ENCODE measurements around the gene POTEF.
"Not testable (repeated sequence)": the region's sequence is repeated elsewhere in the genome, so short reads cannot be mapped to it uniquely, and the experiment has no call there.

POTEF gene

DNA sequence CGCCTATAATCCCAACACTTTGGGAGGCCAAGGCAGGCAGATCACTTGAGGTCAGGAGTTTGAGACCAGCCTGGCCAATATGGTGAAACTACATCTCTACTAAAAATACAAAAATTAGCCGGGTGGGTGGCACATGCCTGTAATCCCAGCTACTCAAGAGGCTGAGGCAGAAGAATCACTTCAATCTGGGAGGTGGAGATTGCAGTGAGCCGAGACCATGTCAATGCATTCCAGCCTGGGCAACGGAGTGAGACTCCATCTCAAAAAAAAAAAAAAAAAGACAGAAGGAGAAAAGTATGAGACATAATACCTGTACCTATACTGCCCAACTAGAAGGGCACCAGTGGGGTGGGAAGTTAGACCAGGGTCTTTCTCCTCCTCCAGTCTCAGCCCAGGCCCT lies 30.4 kb upstream of the POTEF start:
- Histone ChIP-seq H3K4me1 (ENCODE audit: control insufficient read depth, insufficient read depth, low read length, poor library complexity, severe bottlenecking) (peaks cover 11% of the 10 kb centered on the region), H3K36me3 (ENCODE audit: control insufficient read depth, insufficient read depth, low read length) (peaks cover 36% of the 10 kb centered on the region)
- WGBS, 2 experiments (ENCODE audit: insufficient coverage in 2 of 2): 100% methylated on average over 2 of the region's 4 CpGs; no CpG with 5 or more reads in 1 of the 2 experiments
- H3K9me3 ChIP-seq (ENCODE audit: control insufficient read depth, low read length); H3K27ac ChIP-seq (ENCODE audit: low read depth, low read length, severe bottlenecking); H3K4me3 ChIP-seq (ENCODE audit: extremely low read depth, insufficient read depth, low read length, poor library complexity, severe bottlenecking): not testable (repeated sequence)

DNA sequence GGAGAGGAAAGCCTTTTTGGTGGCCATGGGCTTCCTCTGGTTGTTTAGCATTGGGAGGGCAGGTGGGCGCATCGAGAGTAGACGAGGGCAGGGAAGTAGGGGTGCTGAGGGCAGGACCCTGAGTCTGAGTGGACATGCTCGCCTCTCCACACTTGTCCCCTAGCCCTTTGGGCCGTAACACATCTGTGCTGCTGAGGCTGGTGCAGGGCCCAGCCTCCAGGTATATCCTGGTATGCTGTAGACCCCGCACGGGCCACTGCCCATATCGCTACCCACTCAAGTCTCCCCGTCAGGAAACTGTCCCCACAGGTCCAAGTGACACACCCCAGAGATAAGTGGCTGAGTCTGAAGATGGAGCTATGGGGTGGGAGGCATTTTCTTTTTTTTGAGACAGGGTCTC lies 29.6 kb upstream of the POTEF start:
- WGBS, 2 experiments (ENCODE audit: insufficient coverage in 2 of 2): 93 to 100% methylated on average over 5 to 6 of the region's 9 CpGs
- no peak overlapping the region for H3K4me3 ChIP-seq (ENCODE audit: extremely low read depth, insufficient read depth, low read length, poor library complexity, severe bottlenecking)
- no peak overlapping the region for H3K27ac ChIP-seq (ENCODE audit: low read depth, low read length, severe bottlenecking)
- peaks cover 11% of the 10 kb centered on the region for H3K4me1 ChIP-seq (ENCODE audit: control insufficient read depth, insufficient read depth, low read length, poor library complexity, severe bottlenecking)
- H3K36me3 ChIP-seq (ENCODE audit: control insufficient read depth, insufficient read depth, low read length): peaks cover 36% of the 10 kb centered on the region
- H3K9me3 ChIP-seq (ENCODE audit: control insufficient read depth, low read length): no peaks in the 10 kb centered on the region

DNA sequence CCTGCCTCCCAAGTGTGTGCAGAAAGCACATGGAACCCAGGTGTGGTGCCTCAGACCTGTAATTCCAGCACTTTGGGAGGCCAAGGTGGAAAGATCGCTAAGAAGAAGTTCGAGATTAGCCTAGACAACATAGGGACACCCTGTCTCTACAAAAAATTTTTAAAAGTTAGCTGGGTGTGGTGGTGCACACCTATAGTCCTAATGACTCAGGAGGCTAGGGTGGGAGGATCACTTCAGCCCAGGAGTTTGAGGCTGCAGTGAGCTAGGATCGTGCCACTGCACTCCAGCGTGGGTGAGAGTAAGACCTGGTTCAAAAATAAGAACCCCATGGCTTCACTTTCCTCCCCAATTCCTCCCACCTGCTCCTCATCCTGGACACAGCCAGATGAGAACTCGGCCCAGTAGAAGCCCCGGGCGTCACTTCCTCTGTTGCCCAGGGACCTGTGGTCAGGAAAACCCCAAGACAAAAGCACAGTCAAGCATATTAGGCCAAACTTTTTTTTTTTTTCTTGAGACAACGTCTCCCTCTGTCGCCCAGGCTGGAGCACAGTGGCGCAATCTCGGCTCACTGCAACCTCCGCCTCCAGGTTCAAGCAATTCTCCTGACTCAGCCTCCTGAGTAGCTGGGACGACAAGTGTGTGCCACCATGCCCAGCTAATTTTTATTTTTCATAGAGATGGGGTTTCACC lies 28.9 kb upstream of the POTEF start:
- H3K27ac ChIP-seq (ENCODE audit: low read depth, low read length, severe bottlenecking); H3K4me3 ChIP-seq (ENCODE audit: extremely low read depth, insufficient read depth, low read length, poor library complexity, severe bottlenecking); H3K4me1 ChIP-seq (ENCODE audit: control insufficient read depth, insufficient read depth, low read length, poor library complexity, severe bottlenecking); H3K9me3 ChIP-seq (ENCODE audit: control insufficient read depth, low read length): not testable (repeated sequence)
- WGBS, 2 experiments (ENCODE audit: insufficient coverage in 2 of 2): 96 to 97% methylated on average over 8 to 12 of the region's 13 CpGs
- peaks cover 36% of the 10 kb centered on the region for H3K36me3 ChIP-seq (ENCODE audit: control insufficient read depth, insufficient read depth, low read length)

DNA sequence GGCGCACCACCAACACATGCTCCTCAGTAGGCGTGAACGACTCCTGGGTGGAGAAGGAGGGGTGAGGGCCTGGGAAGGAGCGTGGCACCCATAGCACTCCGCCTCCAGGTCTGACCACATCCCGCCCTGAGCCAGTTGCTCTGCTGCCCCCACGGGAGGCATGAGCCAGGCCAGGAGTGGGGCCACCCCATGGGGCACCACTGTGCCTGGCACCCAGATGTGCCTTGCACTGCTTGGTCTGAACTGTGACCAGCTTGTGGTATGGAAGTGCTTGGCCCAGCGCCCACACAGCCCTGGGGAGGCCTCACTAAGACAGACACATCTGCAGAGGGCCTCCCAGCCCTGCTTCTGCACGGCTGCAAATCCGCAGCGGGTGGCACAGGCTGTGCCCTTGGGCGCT lies 28.3 kb upstream of the POTEF start:
- H3K9me3 ChIP-seq (ENCODE audit: control insufficient read depth, low read length); H3K4me3 ChIP-seq (ENCODE audit: extremely low read depth, insufficient read depth, low read length, poor library complexity, severe bottlenecking); H3K4me1 ChIP-seq (ENCODE audit: control insufficient read depth, insufficient read depth, low read length, poor library complexity, severe bottlenecking); H3K27ac ChIP-seq (ENCODE audit: low read depth, low read length, severe bottlenecking): not testable (repeated sequence)
- peaks cover 37% of the 10 kb centered on the region for H3K36me3 ChIP-seq (ENCODE audit: control insufficient read depth, insufficient read depth, low read length)
- 96% methylated on average over 4 of the region's 12 CpGs for WGBS, 2 experiments (ENCODE audit: insufficient coverage in 2 of 2)

DNA sequence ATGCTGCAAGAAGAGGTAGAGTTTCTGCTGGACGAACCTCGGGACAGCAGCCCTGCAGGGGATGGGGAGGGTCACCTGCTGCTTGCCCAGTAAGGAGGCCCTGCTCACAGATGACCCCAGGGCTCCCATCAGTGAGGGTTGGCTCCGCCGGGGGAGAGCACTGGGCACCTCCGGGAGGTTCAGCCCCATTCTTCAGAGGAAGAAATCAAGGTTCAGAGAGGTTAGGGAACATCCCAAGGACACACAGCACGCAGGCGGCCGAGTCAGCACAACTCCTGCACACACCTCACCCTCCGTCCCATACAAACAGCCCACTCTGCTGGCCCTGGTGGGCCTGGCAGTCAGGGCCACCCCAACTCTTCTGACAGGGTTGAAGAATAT lies 27.6 kb upstream of the POTEF start:
- Histone ChIP-seq H3K27ac (ENCODE audit: low read depth, low read length, severe bottlenecking) (no peak overlapping the region), H3K4me3 (ENCODE audit: extremely low read depth, insufficient read depth, low read length, poor library complexity, severe bottlenecking) (no peak overlapping the region), H3K4me1 (ENCODE audit: control insufficient read depth, insufficient read depth, low read length, poor library complexity, severe bottlenecking) (peaks cover 4% of the 10 kb centered on the region), H3K36me3 (ENCODE audit: control insufficient read depth, insufficient read depth, low read length) (peaks cover 44% of the 10 kb centered on the region), H3K9me3 (ENCODE audit: control insufficient read depth, low read length) (no peaks in the 10 kb centered on the region)
- WGBS, 2 experiments (ENCODE audit: insufficient coverage in 2 of 2): 92 to 96% methylated on average over 2 to 4 of the region's 9 CpGs

DNA sequence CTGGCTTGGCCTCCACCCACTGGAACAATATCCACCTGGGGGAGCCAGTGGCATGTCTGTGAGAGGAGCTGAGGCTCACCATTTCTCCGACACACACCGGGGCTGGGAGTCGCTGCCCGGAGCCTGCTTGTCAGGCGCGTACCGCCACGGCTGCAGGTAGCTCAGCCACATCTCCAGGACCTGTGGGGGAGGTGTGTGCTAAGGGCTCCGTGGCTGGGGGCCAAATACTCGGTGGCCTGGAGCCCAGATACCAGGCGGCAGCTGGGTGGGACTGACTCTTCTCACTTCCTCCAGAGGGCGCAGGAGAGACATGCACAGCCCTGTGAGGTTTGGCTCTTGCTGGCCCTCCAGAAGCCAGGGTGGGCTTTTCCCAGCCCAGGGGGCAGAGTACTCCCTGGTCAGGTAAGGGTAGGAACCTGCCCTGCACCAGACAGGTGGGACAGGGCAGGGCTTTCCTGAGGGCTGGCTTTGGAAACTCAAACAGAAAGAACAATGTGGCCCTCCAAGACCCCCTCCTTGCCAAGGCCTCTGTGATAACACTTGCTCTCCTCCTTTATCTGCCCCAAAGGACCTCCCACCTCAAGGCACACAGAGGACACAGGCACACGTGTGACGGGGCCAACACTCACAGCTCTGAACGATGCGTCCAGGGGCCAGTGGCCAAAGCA lies 27.1 kb upstream of the POTEF start:
- not testable (repeated sequence) for H3K4me3 ChIP-seq (ENCODE audit: extremely low read depth, insufficient read depth, low read length, poor library complexity, severe bottlenecking); H3K27ac ChIP-seq (ENCODE audit: low read depth, low read length, severe bottlenecking); H3K4me1 ChIP-seq (ENCODE audit: control insufficient read depth, insufficient read depth, low read length, poor library complexity, severe bottlenecking); H3K9me3 ChIP-seq (ENCODE audit: control insufficient read depth, low read length)
- WGBS, 2 experiments (ENCODE audit: insufficient coverage in 2 of 2): 54 to 100% methylated on average over 3 of the region's 16 CpGs
- peaks cover 44% of the 10 kb centered on the region for H3K36me3 ChIP-seq (ENCODE audit: control insufficient read depth, insufficient read depth, low read length)

DNA sequence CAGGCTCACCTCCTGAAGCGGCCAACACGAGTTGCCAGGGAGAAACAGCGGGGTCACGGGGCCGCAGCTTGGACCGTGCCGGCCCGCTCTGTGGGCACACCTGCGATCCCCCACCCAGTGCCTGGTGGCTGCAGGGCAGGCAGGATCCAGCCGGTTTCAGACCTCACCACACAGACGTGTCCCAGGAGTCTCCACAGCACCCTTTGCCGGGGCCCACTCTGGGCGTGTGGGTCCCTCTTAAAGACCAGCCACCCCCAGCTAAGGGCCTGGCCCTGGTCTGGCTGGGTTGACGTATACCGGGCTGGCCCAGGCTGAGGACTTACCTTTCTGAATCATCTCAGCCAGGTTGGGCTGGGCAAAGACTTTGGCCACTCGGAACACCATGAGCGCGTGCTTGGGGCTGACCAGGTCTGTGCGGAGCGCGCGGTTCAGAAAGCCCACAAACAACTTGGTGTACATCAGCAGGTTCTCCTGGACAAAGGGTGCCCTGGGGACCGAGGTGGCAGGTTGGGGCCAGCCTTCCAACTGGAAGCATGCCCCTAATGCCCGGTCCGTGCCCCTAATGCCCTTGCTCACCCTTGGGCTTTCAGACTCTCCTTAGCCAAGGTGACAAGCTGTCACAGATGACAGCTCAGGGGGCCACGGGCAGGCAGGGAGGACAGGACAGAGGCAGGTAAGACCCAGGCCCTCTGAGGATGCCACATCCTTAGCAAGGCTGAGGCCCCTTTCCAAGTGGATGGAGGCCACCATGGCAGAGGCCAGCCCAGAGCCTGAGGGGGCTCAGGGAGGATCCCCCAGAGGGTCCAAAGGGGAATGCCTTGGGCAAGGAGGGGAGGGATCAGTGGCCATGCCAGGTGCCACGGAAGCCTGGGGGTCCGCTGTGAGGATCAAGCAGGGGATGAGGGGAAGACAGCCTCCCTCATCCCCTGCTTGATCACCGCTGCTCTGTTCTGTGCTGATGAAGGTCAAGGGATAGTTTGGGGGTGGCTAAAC lies 26.0 kb upstream of the POTEF start:
- H3K36me3 ChIP-seq (ENCODE audit: control insufficient read depth, insufficient read depth, low read length): peaks cover 42% of the 10 kb centered on the region
- no peak overlapping the region for H3K4me3 ChIP-seq (ENCODE audit: extremely low read depth, insufficient read depth, low read length, poor library complexity, severe bottlenecking)
- H3K4me1 ChIP-seq (ENCODE audit: control insufficient read depth, insufficient read depth, low read length, poor library complexity, severe bottlenecking): no peaks in the 10 kb centered on the region
- no peak overlapping the region for H3K27ac ChIP-seq (ENCODE audit: low read depth, low read length, severe bottlenecking)
- no peaks in the 10 kb centered on the region for H3K9me3 ChIP-seq (ENCODE audit: control insufficient read depth, low read length)
- WGBS, 2 experiments (ENCODE audit: insufficient coverage in 2 of 2): 95 to 98% methylated on average over 28 of the region's 29 CpGs

DNA sequence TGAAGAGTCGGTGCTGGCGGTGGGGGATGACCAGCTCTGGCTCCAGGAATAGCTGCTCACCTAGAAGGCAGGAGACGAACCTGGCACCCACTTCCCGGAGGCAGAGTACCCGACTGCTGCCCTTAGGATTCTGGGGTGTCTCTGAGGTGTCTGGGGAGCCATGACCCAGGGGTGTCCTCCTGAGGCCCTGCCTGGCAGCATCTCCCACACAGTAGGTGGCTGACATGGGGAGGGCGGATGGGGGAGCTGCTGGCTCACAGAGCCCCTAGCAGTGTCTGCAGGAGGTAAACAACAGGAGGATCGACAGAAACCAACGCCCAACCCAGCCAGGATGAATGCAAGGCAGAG lies 25.4 kb upstream of the POTEF start:
- H3K9me3 ChIP-seq (ENCODE audit: control insufficient read depth, low read length); H3K4me1 ChIP-seq (ENCODE audit: control insufficient read depth, insufficient read depth, low read length, poor library complexity, severe bottlenecking); H3K27ac ChIP-seq (ENCODE audit: low read depth, low read length, severe bottlenecking); H3K4me3 ChIP-seq (ENCODE audit: extremely low read depth, insufficient read depth, low read length, poor library complexity, severe bottlenecking): not testable (repeated sequence)
- 100% methylated on average over 2 to 4 of the region's 8 CpGs for WGBS, 2 experiments (ENCODE audit: insufficient coverage in 2 of 2)
- H3K36me3 ChIP-seq (ENCODE audit: control insufficient read depth, insufficient read depth, low read length): peaks cover 36% of the 10 kb centered on the region

DNA sequence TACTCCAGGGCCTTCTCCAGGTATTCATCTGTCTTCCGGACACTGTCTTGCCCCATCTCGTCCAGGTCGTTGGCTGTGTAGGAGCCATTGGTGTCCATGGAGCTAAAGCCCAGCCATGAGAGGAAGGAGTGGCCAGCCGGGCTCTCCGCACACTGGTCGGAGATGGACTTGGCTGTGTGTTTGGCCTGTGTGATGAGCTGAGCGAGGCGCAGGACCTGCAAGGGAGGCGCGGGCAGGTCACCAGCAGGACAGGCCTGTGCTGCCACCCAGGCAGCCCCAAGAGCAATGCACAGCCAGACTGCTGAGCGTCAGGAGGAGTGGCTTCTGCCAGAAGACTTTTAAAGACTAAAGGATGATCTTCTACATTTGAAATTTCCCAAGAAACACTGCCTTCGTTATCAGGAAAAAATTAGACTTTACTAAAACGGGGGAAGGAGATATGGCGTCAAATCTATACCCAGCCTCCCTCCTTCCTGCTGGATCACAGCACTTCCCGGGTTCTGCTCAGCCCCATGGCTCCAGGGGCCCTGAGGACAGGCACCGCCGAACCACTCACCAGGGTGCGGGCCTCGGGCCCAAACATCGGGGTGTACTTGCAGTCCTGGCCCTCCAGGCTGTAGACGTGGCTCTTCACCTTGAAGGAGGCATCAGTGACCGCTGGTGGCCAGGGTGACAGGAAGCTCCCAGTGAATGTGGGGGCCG lies 24.9 kb upstream of the POTEF start:
- H3K27ac ChIP-seq (ENCODE audit: low read depth, low read length, severe bottlenecking); H3K4me3 ChIP-seq (ENCODE audit: extremely low read depth, insufficient read depth, low read length, poor library complexity, severe bottlenecking); H3K4me1 ChIP-seq (ENCODE audit: control insufficient read depth, insufficient read depth, low read length, poor library complexity, severe bottlenecking); H3K9me3 ChIP-seq (ENCODE audit: control insufficient read depth, low read length): not testable (repeated sequence)
- peaks cover 33% of the 10 kb centered on the region for H3K36me3 ChIP-seq (ENCODE audit: control insufficient read depth, insufficient read depth, low read length)
- WGBS, 2 experiments (ENCODE audit: insufficient coverage in 2 of 2): 95 to 100% methylated on average over 4 to 8 of the region's 23 CpGs

DNA sequence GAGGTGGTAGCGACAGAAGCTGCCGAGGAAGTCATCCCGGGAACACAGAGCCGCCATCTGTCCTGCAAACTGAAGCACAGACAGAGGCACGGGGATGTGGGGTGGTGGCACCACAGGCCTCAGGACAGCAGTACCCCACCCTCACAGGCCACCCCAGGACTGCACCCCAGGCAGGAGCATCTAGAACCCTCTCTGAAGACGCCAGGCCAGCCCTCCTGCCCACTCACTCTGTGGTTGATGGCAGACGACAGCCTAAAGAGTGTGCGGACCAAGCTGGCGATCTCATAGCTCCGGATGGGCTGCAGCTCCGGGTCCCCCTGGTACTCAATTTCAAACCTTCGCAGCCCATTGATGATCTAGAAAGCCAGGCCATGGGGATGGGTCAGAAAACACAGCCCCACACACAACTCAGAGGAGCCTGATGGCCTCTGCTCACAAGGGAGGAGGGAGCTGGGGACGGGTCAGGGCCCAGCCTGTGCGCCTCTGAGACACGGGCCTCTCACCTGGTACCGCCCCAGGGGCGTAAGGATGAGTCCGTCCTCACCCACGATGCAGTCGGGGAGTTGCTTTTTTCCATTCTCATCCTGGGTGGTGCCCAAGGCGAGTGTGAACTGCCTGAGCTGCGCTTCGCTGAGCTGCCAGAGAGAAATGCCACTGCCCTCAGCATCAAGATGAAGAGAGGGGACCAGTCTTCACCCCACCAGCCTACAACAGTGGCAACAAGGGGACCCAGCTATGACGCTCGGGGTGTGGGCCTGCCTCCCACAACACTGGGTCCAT lies 24.0 kb upstream of the POTEF start:
- Histone ChIP-seq H3K9me3 (ENCODE audit: control insufficient read depth, low read length) (no peaks in the 10 kb centered on the region), H3K27ac (ENCODE audit: low read depth, low read length, severe bottlenecking) (no peak overlapping the region), H3K36me3 (ENCODE audit: control insufficient read depth, insufficient read depth, low read length) (peaks cover 26% of the 10 kb centered on the region), H3K4me1 (ENCODE audit: control insufficient read depth, insufficient read depth, low read length, poor library complexity, severe bottlenecking) (no peaks in the 10 kb centered on the region), H3K4me3 (ENCODE audit: extremely low read depth, insufficient read depth, low read length, poor library complexity, severe bottlenecking) (no peak overlapping the region)
- 89 to 96% methylated on average over 16 to 19 of the region's 25 CpGs for WGBS, 2 experiments (ENCODE audit: insufficient coverage in 2 of 2)

Data from mesodermal cell (in vitro differentiated cells).